OCI-LY7 (cell line): ENCODE measurements around the gene SPACA7. TPM values are rescaled to one million over a fixed set of nuclear protein-coding genes. Genes with fewer than 3 reads are reported as not detected.

Experiments
- BruUV-seq: library from RNA; stranded (reverse); fragments of 400-500 nt; replicated peaks from 2 replicates; lab custom pipeline; 2021; lab: Mats Ljungman, UMichigan
- CTCF ChIA-PET: fragments of 300-600 bp; sonication (Branson Sonifier 250); formaldehyde crosslinking; loops from one replicate; lab custom pipeline; 2022; ENCODE audit warnings: antibody characterized with exemption; ENCODE audit not compliant: unreplicated experiment; lab: Charles Lee
- POLR2A ChIA-PET: fragments of 300-600 bp; sonication (Branson Sonifier 250); formaldehyde crosslinking; loops from one replicate; lab custom pipeline; 2022; ENCODE audit warnings: antibody characterized with exemption; lab: Charles Lee
- DNase-seq: peaks from one replicate; pipeline ENCODE4 v3.0.0-alpha.2; 2015; ENCODE audit warnings: low spot score
- H2AFZ ChIP-seq: fragments of 200-600 bp; sonication (generic), shearing (Covaris generic); 2 replicates; pipeline ENCODE4 v1.6.1; 2014; ENCODE audit warnings: mild to moderate bottlenecking, antibody characterized with exemption, low read length, moderate library complexity
- H3K27ac ChIP-seq: fragments of 200-600 bp; sonication (generic); 2 replicates; pipeline ENCODE4 v1.5.1; 2014; ENCODE audit warnings: mixed run types, low read depth, mild to moderate bottlenecking, moderate library complexity, low read length, inconsistent platforms; ENCODE audit not compliant: poor library complexity, severe bottlenecking
- H3K36me3 ChIP-seq: fragments of 200-600 bp; sonication (generic); 2 replicates; pipeline ENCODE4 v1.6.1; 2014; ENCODE audit warnings: mild to moderate bottlenecking, antibody characterized with exemption, low read length, moderate library complexity, mixed read lengths; ENCODE audit not compliant: insufficient read depth
- H3K4me1 ChIP-seq: fragments of 200-600 bp; sonication (generic); 2 replicates; pipeline ENCODE4 v1.5.1; 2014; ENCODE audit warnings: mild to moderate bottlenecking, low read length; ENCODE audit not compliant: insufficient read depth, poor library complexity, severe bottlenecking
- H3K4me2 ChIP-seq: fragments of 200-600 bp; sonication (generic); 2 replicates; pipeline ENCODE4 v1.6.1; 2014; ENCODE audit warnings: mild to moderate bottlenecking, low read length
- H3K4me3 ChIP-seq: fragments of 200-600 bp; sonication (generic); 2 replicates; pipeline ENCODE4 v1.5.1; 2014; ENCODE audit warnings: mild to moderate bottlenecking, low read depth, low read length; ENCODE audit not compliant: poor library complexity, severe bottlenecking
- H3K79me2 ChIP-seq: fragments of 200-600 bp; sonication (generic); 2 replicates; pipeline ENCODE4 v1.6.1; 2016; ENCODE audit warnings: low read depth, mild to moderate bottlenecking, low read length, moderate library complexity, mixed read lengths; ENCODE audit not compliant: insufficient read depth
- H3K9me2 ChIP-seq: fragments of 200-600 bp; sonication (generic); 2 replicates; pipeline ENCODE4 v1.6.1; 2016; ENCODE audit warnings: mild to moderate bottlenecking, low read length, mixed read lengths; ENCODE audit not compliant: insufficient read depth
- H3K9me3 ChIP-seq: fragments of 200-600 bp; sonication (generic); 2 replicates; pipeline ENCODE4 v1.6.1; 2014; ENCODE audit warnings: mild to moderate bottlenecking, mixed run types, low read length, mixed read lengths
- H4K20me1 ChIP-seq: fragments of 200-600 bp; sonication (generic); 2 replicates; pipeline ENCODE4 v1.6.1; 2014; ENCODE audit warnings: mild to moderate bottlenecking, antibody characterized with exemption, low read length, moderate library complexity, mixed read lengths; ENCODE audit not compliant: insufficient read depth
- CTCF ChIP-seq: fragments of 200-600 bp; sonication (generic); conservative IDR thresholded peaks from 2 replicates; pipeline ENCODE4 v1.5.1; 2014; ENCODE audit warnings: mild to moderate bottlenecking, antibody characterized with exemption, low read length, moderate library complexity, mixed read lengths
- EZH2phosphoT487 ChIP-seq: fragments of 200-600 bp; sonication (generic); IDR thresholded peaks from 2 replicates; pipeline ENCODE4 v1.6.1; 2018; ENCODE audit warnings: low read depth, borderline replicate concordance, mild to moderate bottlenecking, mixed run types, antibody characterized with exemption, low read length, moderate library complexity, mixed read lengths
- intact Hi-C: fragments of 100-400 bp; cut with micrococcal nuclease; formaldehyde crosslinking; loops from one replicate; pipeline ENCODE4 v1.10.0; 2022; ENCODE audit not compliant: unreplicated experiment
- total RNA-seq, 2 experiments: library from RNA; depleted of rRNA in 1 of 2; stranded (reverse); fragments of >200 nt in 1 of 2; shearing (Covaris generic) in 1 of 2; gene quantifications; 2 replicates each; pipeline ENCODE4 v1.2.3, GENCODE V29; 2014 to 2022

Gene SPACA7
- total RNA-seq, 2 experiments from 2014 or later, result not detected

- Histone ChIP-seq H3K4me1 (no peaks in the 10 kb centered on the region), H2AFZ (no peak overlapping the region), H3K4me3 (no peak overlapping the region), H3K36me3 (no peaks in the 10 kb centered on the region), H3K9me2 (no peaks in the 10 kb centered on the region), H3K27ac (no peak overlapping the region), H3K9me3 (no peaks in the 10 kb centered on the region), H3K79me2 (no peaks in the 10 kb centered on the region), H3K4me2 (no peak overlapping the region), H4K20me1 (no peaks in the 10 kb centered on the region)
- no peak for TF ChIP-seq EZH2phosphoT487
- TF ChIP-seq CTCF, result no peak
- ChIA-PET POLR2A (interaction anchor here (1.2 kb wide), 1 partner anchor 395 kb away, joined by 3 read pairs; no protein-coding TSS in a partner anchor), CTCF (no interaction called here)
- no TSS peak for BruUV-seq
- intact Hi-C loops, result no loop called here
- no peak for DNase-seq
Measured at GRCh38 chr13:112333756-112334543, 42.2 kb upstream of the SPACA7 start.

- no peaks in the 10 kb centered on the region for H3K9me2 ChIP-seq
- H3K4me2 ChIP-seq, result no peak overlapping the region
- TF ChIP-seq CTCF (no peak), EZH2phosphoT487 (no peak)
- no peak overlapping the region for H3K4me3 ChIP-seq
- BruUV-seq, result no TSS peak
- H3K27ac ChIP-seq, result no peak overlapping the region
- no peaks in the 10 kb centered on the region for H4K20me1 ChIP-seq
- POLR2A ChIA-PET, result no interaction called here
- H3K4me1 ChIP-seq, result no peaks in the 10 kb centered on the region
- intact Hi-C loops, result no loop called here
- H3K79me2 ChIP-seq, result no peaks in the 10 kb centered on the region
- no peaks in the 10 kb centered on the region for H3K36me3 ChIP-seq
- CTCF ChIA-PET, result no interaction called here
- no peaks in the 10 kb centered on the region for H3K9me3 ChIP-seq
- no peak for DNase-seq
- no peak overlapping the region for H2AFZ ChIP-seq
Measured at GRCh38 chr13:112335135-112335534, 41.0 kb upstream of the SPACA7 start.

- H3K9me3 ChIP-seq, result no peaks in the 10 kb centered on the region
- no TSS peak for BruUV-seq
- H3K27ac ChIP-seq, result no peak overlapping the region
- H3K4me1 ChIP-seq, result no peaks in the 10 kb centered on the region
- H3K4me3 ChIP-seq, result no peak overlapping the region
- H3K4me2 ChIP-seq, result no peak overlapping the region
- ChIA-PET CTCF (no interaction called here), POLR2A (no interaction called here)
- no peaks in the 10 kb centered on the region for H3K9me2 ChIP-seq
- no peaks in the 10 kb centered on the region for H4K20me1 ChIP-seq
- DNase-seq, result no peak
- H3K79me2 ChIP-seq, result no peaks in the 10 kb centered on the region
- H3K36me3 ChIP-seq, result no peaks in the 10 kb centered on the region
- intact Hi-C loops, result no loop called here
- TF ChIP-seq CTCF (no peak), EZH2phosphoT487 (no peak)
- no peak overlapping the region for H2AFZ ChIP-seq
Measured at GRCh38 chr13:112341446-112341845, 34.7 kb upstream of the SPACA7 start.
